Endometrium (tissue), 2 donors: Measurements from ENCODE around the gene CCDC74A.
"Not testable (repeated sequence)": the region's sequence is repeated elsewhere in the genome, so short reads cannot be mapped to it uniquely, and the experiment has no call there.

Experiments used
- FAIRE-seq: peaks from 2 replicates; lab custom pipeline; 2012; peaks lifted over from hg19 to GRCh38; lab: Jason Lieb, UNC
- donor health status: control.
- donor health status: control.

Gene CCDC74A

DNA sequence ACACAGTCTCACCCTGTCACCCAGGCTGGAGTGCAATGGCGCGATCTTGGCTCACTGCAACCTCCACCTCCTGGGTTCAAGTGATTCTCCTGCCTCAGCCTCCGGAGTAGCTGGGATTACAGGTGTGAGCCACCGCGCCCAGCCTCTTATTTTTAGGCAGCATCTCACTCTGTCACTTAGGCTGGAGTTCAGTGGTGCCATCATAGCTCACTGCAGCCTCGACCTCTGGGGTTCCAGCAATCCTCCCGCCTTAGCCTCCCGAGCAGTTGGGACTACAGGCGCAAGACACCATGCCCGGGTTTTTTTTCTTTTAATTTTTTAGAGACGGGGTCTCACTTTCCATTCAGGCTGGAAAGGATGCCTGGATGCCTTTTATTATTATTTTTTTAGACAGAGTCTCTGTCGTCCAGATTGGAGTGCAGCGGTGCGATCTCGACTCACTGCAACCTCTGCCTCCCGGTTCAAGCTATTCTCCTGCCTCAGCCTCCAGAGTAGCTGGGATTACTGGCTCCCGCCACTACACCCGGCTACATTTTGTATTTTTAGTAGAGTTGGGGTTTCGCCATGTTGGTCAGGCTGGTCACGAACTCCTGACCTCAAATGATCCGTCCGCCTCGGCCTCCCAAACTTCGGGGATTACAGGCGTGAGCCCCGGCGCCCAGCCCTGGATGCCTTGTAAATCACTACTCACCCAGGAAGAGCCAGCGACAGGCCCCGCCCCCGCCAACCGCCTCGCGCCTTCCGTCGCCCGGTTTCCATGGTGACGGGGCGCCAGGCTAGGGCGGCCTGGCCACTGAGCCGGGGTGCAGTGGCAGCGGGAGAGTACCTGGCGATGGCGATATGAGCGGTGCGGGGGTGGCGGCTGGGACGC, at the start of gene CCDC74A:
CCDC74A (plus strand) TSS at position 758 of the 871 bp plus-strand sequence; CDS start at position 841, 83 bp downstream.
- FAIRE-seq: peak; percentile 74

DNA sequence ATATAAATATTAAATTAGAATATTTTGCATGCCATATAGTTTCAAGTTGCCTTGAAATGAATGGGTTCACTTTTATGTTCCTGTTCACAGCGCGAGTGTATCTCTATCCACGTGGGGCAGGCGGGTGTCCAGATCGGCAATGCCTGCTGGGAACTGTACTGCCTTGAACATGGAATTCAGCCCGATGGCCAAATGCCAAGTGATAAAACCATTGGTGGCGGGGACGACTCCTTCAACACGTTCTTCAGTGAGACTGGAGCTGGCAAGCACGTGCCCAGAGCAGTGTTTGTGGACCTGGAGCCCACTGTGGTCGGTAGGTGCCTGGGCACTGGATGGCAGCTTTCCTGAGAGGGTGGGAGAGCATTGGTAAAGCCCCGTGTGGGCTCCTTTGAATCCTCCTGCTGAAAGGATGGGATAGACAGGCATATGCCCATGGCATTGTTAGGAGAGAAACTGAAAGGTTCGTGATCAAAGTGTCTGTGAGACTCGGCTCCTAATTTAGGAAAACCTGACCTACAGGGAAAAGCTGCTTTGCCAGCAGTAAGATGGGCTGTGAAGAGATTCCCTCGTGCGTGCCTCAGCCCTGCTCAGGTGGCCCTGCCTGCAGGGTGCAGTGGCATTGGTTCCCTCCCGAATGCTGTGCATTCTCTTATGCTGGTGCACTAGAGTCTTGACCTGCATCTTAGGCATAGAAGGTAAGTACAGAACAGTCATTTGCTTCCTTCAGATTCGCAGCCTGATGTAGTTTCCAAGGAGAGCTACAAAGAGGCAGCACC, 49.4 kb upstream of the CCDC74A start:
- not testable (repeated sequence) for FAIRE-seq

DNA sequence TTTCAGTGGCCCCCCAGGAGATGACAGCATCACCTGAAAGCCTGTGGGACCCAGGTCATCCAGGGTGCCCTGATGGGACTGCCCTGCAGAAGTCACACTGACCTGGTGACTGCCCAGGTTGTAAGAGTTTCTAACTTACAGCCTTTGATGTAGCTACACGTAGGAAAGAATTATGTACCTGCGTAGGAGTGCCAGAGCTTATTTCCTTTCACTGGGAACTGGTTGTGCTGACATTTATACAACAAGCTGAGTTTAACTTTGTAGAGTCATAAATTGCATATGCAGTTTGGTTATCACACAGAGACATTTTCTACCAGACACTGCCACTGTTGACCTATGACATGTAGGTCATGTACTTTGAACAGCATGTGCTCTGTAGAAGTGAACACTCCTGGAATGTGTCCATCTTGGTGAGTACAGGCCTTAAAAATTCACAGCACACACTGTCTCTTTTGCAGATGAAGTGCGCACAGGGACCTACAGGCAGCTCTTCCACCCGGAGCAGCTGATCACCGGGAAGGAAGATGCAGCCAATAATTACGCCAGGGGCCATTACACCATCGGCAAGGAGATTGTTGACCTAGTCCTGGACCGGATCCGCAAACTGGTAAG, 48.7 kb upstream of the CCDC74A start:
- peak; percentile 69 for FAIRE-seq

DNA sequence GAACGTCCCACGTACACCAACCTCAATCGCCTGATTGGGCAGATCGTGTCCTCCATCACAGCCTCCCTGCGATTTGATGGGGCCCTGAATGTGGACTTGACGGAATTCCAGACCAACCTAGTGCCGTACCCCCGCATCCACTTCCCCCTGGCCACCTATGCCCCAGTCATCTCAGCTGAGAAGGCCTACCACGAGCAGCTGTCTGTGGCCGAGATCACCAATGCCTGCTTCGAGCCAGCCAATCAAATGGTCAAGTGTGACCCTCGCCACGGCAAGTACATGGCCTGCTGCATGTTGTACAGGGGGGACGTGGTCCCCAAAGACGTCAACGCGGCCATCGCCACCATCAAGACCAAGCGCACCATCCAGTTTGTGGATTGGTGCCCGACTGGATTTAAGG, 47.3 kb upstream of the CCDC74A start:
- not testable (repeated sequence) for FAIRE-seq

DNA sequence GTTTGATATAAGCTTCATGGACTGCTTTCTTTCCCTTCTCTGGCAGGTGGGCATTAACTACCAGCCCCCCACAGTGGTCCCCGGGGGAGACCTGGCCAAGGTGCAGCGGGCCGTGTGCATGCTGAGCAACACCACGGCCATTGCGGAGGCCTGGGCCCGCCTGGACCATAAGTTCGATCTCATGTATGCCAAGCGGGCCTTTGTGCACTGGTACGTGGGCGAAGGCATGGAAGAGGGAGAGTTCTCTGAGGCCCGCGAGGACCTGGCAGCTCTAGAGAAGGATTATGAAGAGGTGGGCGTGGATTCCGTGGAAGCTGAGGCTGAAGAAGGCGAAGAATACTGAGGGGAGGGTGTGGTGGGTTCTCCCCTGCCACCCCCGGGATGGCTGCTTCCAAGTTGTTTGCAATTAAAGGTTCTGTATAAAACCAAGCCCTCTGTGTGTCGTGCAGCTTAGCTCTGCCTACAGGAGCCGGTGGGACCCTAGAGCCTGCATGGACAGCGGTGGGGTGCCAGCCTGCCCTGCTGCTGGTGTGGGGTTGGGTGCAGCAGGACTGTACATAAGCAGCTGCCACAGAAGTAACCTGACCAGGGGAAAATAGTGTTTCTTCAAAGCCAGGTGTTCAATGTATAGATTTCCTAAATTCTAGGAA, 45.1 kb upstream of the CCDC74A start:
- not testable (repeated sequence) for FAIRE-seq

DNA sequence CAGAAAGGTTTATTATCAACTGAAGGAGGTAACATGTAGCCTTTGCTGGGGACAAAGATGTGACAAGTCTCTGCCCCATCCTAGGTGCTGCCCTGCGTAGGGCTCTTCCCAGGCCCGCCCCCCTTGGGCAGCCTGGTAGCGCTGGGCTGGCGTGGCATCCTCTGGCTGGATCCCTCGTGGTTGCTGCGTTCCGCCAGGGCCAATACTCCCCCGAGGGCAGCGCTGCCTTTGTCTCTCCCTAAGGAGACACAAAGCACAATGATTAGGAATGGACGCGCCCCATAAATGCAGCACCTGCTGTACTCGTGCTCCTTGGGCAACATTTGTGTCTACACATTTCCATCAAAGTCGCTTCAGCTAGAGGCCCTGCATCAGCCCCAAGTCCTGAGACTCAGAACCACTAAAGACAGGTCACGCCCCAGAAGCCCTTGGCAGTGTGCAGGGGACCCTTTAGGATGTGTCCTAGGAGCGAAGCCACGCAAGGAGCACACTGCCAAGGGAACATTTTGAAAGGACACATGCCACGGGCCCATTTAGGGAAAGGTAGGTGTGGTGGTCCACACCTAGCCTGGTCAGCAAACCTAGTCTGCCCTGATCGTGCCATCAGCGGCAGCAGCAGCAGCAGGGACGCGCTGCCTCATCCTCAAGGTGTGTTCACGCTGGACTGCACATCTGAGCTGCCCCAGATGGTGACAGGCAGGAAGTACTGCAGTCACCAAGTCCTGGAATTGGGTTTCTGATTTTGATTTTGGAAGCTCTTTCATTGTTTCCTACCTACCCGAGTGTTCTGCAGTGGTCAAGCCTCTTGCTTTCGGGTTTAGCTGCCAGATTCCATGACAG, 43.5 kb upstream of the CCDC74A start:
- FAIRE-seq: not testable (repeated sequence)

DNA sequence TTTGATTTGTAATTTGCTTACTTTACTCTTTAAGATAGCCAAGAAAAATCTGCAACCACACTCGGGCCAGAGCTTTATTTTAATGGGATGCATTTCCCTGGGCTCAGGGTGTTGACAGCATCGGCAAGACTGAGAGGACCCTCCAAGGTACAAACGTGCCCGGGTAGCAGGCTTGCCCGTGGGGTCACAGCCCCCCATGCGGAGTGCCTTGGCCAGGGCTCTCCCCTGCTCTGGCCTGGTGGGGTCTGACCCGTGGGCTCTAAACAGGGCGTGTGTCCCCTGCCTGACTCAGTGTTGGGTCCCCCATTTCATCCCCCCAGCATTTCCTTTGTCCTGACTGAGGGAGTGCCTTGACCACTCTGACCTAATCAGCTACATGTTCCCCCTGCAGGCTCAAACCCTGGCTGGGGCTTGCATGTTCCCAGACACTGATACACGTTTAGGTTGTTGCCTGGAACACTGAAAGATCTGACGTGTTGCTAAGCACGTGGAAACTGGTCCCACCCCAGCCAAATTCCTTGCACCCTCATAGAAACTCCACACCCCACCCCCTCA, 42.7 kb upstream of the CCDC74A start:
- not testable (repeated sequence) for FAIRE-seq

DNA sequence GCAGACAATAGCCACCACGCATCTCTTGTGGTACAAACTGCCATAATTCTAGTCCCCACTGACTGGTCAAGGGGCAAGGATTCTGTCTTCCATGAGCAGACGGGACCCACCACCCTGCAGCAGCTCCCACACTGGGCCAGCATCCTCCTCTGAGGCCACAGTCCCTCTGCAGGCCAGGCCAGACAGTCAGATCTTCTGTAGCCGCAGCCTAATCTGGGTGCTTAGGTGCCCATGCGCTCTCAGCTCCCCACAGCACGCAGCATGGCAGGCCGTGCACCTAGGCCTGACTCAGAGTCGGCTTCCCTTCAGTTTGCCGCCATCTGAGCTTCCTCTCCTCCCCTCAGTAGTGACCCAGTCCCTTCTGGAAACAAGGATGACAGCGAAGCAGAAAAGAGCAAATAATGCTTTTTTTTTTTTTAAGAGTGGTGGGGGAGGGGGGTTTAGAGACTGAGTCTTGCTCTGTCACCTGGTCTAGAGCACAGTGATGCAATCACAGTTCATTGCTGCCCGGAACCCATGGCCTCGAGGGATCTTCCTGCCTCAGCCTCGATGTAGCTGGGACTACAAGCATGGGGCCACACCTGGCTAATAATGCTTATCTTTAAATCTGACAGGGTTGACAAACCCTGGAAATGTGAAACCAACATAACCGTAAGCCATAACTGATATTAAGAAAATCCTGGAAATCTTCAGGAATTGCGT, 41.3 kb upstream of the CCDC74A start:
- not testable (repeated sequence) for FAIRE-seq

DNA sequence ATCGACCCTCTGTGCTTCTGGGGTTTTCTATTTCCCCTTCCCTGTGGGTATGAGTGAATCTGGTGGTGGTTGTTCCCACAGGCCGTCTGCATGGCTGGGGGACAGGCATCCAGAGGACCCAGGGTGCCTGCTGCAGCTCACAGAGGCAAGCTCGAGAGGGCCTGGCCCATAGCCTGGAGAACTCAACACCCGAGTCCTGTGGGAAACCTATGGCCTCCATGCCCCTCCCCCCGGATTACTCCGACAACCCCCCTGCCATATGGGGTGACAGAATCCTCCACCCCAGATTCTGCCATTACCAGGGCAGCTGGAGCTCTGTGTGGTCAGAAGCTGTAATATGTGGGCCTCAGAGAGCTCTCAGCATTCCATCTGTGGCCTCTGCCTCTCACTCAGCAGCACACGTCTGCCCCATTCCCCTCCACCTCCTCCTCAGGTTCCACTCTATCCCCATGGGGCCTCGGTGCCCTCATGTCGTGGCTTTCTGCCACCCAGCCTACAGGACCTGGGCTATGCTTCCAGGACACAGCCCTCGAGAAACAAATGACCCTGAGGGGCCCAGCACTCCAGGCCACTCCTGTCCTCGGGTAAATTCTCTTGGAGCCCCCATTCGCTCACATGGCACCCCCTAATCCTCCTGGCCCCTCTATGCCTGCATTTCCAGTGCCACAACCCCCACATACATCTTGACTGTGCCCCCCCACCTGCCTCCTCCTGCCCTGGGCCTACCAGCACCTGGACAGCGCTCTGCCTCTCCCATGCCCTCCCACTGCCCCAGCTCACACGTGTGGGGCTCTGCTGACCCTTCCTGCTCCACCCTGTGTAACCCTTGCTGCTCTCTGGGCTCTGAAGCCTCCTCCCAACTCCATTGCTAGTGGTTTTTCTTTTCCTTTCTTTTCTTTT, 39.1 kb upstream of the CCDC74A start:
- no peak for FAIRE-seq

DNA sequence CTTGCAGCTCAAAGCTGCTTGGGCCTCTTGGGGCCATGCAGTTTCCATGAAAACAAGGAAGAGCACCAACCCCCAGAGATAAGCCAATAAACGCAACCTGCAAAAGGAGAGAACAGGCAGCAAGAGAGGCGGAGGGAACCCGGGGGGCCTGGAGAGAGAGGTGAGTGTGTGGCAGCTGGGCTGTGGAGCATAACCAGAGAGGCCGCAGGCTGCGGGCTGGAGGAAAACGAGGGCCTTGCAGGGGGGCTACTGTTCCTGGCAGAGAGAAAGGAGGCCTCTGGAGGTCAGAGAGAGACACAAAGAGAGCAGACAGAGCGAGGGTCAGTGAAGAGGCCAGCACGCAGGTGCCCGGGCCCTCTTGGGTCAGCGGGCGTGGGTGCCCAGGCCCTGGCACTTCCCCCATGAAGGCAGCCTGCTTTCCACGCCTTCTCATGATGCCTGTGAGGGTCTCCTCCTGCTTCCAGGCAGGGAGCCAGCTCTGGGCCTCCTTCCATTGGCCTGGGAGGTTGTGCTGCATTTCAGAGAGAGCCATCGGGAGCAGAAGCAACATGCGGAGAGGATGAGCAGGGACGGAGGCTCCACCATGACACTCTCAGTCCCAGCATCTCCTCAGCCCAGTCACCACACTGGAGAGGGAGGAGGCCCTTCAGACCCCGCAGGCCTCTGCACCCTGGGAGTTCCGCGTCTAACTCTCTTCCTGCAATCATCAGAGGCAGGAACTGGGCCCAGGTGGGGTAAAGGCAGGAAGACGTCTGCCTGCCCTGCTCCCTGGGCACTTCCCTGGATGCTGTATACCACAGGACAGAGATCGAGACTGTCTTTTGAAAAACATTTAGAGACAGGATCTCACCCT, 36.8 kb upstream of the CCDC74A start:
- FAIRE-seq: not testable (repeated sequence)

DNA sequence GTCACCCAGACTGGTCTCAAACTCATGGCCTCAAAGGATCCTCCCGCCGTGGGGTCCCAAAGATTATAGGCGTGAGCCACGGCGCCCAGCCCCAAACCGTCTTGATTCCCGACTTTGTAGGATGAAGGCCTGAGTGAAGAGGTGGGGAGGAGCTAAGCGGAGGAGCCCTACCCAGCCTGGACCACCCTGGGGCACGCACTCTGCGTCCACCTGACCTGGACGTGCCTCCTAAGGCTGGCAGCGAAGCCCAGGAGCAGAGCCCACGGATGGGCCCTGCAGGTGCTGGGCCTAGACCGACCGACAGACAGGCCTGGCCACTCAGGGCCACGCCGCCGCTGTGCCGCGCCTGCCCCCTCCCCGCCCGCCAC, 36.2 kb upstream of the CCDC74A start:
- FAIRE-seq: not testable (repeated sequence)

DNA sequence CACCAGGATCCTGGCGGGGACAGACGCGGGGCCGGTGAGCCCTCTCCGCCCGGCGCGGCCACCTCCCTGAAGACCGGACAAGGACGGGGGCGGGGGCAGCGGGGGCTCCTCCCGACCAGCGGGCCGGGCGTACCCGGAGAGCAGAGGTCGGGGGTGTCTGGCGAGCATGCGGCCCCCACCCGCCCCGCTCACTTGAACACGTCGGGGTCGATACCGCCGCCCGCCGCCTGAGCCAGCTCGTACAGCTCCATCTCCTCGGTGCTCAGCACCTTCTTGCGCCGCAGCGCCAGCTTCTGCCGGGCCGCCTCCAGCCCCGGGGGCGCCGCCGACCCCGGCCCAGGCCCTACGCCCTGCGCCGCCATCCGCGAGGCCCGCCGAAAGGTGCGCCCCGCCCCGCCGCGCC, 35.7 kb upstream of the CCDC74A start, which contains the start of gene MZT2A:
MZT2A (minus strand) TSS at position 383 of the 403 bp plus-strand sequence; CDS start at position 362, 21 bp downstream.
- not testable (repeated sequence) for FAIRE-seq

DNA sequence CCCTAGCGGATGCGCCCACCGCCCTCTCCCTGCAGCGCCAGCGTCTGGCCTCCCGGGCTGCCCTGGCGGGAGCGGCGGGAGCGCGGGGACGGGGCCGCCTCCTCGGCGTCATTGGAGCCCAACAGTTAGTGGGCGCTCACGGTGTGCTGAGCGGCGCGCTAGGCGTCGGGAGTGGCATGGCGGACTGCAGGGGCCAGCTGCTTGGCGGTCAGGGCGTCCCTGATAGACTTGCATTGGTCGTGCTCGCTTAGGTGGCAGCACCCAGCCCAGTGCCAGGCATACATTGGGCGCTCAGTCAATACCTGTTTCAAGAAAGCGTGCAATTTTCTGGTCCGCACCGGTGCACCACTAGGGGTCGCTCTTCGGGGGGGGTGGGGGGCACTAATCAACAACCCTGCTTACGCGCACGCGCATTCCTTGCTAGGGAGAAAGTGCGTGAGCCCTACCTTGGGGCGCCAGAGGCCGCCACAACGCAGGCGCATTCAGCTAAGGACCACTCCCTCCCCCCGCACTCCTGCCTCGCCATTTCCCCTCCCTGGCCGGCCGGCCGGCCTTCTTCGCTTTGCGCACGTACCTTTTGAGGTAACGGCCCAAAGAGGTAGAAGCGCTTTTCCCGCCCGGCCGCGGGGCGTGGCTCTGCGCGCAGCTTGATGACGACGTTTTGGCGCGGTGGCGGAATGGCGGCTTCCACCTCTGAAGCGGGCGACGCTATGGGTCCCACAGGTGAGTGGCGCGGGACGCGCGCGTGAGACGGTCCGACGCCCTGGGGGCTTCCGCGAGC, 35.1 kb upstream of the CCDC74A start:
- FAIRE-seq: no peak

DNA sequence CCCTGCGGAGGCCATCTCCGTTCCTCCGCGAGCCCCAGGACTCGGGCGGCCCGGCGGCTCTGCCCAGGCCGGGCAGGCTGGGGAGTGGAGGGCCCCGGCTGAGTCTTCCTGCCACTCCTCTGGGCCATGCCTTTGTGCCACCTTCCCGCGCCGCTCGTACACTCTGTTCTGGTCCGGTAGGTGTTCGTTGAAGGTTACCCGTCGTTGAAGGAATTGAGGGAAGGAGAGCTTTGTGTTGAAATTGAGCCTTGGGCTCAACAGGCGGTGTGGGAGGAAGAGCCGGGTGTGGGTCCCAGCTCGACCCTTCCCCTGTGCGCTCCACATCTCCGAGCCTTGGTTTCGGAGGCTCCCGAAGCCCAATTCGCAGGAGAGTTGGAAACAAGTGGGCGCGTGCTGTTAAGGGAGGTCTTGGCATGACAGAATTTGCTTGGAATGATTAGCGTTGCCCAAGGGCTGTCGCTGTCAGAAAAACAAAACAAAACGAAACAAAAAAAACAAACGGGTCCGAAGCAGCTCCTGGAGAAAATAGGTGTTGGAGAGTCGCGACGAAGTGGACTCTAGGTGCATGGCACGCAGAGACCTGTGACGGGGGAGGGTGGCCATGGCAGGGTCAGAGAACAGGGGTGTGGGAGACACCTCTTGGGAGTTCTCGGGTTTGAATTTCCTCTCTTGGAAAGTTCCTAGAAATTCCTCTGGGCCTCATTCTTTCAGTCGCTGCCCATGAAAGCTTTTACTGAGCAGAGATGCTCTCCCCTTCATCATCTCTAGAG, 34.3 kb upstream of the CCDC74A start:
- FAIRE-seq: no peak

DNA sequence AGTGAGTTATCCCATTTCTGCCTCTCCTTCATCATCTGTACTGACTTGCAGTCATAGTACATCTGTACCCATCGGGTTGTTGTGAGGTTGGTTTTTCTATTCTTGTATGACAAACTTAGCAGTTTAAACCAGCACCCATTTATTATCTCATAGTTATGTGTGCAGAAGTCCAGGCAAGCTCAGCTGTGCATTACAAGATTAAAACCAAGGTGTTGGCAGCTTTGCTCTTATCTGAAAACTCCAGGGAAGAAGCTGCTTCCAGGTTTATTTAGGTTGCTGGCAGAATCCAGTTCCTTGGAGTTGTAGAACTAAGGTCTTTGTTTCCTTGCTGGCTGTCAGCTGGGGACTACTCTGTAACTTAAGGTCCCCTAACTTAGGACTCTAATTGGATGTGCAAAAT, 32.2 kb upstream of the CCDC74A start:
- FAIRE-seq: not testable (repeated sequence)

DNA sequence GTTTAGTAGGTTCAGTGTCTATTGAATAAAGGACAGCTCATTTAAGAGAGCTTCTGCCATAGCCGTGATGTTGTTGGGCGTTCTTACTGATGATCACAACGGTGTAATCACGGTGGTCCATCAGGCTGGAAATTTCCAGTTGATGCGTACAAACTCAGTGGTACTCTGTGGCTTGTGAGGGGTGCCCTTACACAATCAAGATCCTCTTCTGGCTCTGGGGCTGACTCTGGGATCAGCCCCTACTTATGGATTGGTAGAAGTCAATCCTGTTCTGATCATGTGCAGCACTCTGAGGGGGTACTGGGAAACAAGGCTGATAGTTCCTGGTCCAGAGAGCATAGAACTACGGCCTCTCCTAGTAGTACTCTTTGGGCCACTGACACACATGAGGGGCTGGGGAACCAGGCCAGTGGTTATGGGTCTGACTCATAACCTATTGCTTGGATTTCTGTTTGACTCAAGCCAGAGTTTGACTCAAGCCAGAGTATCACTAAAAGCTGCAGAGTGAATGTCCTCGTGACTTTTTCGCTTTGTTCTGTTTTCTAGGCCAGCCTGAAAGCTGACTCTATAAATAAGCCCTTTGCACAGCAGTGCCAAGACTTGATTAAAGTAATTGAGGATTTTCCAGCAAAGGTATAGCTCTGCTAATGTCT, 29.2 kb upstream of the CCDC74A start:
- not testable (repeated sequence) for FAIRE-seq
